HG03565 (cell line): Measurements from ENCODE around the gene SIGLECL1.
"Not testable (repeated sequence)": the region's sequence is repeated elsewhere in the genome, so short reads cannot be mapped to it uniquely, and the experiment has no call there.

ENCODE experiments used
- ATAC-seq: cut with Tn5 transposase; IDR thresholded peaks from one replicate; pipeline ENCODE4 v1.9.1; 2021; ENCODE audit warnings: mild to moderate bottlenecking, moderate library complexity; ENCODE audit not compliant: unreplicated experiment

Gene SIGLECL1

DNA sequence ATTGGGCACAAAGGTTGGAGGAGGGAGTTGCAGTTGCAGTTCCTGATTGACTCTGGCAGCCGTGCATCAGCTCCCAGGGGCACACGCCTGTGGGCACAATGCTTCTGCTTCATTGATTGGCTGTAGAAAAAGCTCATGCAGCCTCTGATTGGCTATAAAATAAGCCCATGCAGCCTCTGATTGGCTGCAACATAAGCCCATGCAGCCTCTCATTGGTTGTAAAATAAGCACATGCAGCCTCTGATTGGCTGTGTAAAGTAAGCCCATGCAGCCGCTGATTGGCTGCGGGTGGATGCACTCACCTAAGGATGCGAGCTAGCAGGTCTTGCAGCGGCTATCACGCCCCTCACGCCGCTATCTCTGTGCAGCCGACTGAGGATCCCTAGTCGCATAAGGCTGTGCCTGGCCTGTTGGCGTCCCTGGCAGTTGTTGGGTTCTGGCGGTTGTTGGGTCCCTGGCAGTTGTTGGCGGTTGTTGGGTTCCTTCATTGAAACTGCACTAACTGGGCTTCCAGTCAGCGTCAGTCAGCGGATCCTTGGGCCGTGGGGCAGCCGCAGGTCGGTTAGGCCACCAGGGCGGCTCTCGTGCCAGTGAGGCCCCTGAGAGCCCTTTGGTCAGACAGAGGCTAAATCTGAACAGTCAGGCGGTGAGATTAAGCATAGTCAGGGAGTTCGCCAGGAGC, at the start of gene SIGLECL1:
TSS of gene SIGLECL1 (plus strand) at position 295 of the 682 bp plus-strand sequence. CDS start 12,993 bp downstream, outside the sequence.
- ATAC-seq: no peak

DNA sequence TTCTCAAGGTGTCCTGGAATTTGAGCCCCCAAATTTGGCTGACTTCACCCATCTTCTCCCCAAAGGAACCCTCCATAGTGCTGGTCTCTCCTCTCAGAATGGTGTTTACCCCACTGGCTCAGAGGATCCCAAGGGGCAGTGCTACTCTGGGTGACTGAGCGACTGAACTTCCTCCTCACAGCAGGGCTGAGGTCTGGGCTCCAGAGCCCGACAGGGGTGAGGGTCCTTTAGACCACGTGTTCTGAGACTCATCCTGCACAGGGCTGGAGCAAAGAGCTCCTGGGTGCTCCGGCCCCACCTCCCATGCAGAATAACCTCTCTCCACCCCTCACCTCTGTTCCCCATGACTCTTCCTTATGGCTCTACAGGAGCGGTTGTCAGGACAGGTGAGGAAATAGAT, 49.2 kb upstream of the SIGLECL1 start:
- ATAC-seq: no peak

DNA sequence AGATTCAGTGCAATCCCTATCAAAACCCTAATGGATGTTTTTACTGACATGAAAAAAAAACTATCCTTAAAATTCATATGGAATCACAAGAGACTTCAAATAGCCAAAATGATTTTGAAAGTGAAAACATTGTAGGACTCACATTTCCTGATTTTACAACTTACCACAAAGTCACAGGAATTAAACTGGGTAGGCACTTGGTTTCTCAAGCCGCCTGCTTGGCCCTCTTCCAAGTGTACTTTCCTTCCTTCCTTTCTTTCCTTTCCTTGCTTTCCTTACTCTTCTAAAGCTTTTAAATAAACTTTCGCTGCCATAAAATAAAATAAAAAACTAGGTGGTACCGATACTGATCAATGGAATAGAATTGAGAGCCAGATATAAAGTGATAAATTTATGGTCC, 47.0 kb upstream of the SIGLECL1 start:
- ATAC-seq: no peak

DNA sequence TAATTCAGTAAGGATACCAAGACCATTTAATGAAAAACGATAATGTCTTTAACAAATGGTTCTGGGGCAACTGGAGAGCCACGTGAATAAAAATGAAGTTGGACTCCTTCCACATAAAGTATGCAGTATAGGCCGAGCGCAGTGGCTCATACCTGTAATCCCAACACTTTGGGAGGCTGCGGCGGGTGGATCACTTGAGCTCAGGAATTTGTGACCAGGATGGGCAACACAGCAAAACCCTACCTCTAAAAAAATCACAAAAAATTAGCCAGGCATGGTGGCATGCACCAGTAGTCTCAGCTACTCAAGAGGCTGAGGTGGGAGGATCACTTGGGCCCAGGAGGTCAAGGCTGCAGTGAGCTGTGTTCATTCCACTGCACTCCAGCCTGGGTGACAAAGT, 46.6 kb upstream of the SIGLECL1 start:
- no peak for ATAC-seq

DNA sequence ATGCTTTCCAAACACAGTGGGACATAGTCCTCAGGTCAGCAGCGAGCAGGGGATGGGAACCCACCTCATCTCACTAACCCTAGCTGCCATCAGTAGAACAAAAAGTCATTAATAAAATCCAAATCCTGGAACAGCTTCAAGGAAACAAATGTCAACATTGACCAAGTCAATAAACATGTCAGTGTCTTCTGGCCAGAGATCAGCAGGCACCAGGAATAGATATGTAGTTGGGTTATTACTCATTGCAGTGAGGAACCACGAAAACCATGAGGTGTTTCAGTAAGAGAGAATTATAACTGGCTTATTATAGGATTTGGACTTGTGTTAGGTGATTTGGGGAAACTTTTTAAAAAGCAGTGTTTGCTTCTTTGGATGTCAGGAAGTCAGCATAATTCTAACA, 43.1 kb upstream of the SIGLECL1 start:
- ATAC-seq: no peak

DNA sequence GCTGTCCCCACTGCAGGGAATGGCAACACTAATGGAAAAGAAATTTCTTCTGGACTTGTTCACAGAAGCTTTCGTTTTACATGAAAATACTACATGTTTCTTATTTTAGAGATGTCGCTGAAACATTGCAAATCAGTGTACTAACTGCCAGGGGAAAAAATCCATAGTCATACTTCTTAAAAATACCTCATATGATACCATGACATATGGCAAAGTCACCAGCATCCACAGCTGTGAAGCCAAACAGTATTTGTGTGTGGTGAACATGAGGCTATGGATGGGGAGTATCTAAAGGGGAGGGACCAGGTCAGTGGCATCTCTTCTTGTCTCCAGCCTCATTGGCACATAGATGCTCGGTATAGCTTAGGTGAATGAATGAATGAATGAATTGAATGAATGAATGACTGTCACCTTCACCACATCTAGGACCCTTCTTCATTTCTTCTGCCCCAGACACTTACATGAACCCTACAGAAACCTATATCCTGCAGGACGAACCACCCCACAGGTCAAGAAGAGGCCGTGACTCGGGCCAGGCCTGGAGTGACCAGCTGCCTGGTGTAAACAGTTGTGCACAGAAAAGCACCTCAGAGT, 40.6 kb upstream of the SIGLECL1 start:
- no peak for ATAC-seq

DNA sequence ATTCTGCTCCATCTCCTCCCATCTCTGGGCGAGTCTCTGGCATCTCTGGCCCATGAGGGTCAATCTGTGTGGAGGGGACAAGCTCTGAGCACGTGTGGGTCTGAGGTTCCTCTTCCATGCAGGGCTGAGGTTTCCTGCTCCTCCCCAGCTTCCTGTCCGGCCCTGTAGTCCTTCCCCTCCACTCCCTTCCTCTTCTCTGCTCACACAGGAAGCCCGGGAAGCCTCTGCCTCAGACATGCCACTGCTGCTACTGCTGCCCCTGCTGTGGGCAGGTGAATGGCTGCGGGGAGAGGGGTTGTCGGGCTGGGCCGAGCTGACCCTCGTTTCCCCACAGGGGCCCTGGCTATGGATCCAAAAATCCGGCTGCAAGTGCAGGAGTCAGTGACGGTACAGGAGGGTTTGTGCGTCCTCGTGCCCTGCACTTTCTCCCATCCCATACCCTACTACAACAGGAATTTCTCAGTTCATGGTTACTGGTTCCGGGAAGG, 40.0 kb upstream of the SIGLECL1 start:
- ATAC-seq: not testable (repeated sequence)

DNA sequence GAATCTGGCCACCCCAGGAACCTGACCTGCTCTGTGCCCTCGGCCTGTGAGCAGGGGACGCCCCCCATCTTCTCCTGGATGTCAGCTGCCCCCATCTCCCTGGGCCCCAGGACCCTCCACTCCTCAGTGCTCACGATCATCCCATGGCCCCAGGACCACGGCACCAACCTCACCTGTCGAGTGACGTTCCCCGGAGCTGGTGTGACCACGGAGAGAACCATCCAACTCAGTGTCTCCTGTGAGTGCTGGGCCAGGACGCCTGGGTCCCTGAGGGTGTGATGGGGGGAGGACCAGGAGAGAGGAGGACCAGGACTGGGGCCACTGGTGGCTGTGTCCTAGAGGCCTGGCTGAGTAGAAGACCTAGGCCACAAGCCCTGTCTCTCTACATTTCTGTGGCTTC, 39.0 kb upstream of the SIGLECL1 start:
- ATAC-seq: no peak

DNA sequence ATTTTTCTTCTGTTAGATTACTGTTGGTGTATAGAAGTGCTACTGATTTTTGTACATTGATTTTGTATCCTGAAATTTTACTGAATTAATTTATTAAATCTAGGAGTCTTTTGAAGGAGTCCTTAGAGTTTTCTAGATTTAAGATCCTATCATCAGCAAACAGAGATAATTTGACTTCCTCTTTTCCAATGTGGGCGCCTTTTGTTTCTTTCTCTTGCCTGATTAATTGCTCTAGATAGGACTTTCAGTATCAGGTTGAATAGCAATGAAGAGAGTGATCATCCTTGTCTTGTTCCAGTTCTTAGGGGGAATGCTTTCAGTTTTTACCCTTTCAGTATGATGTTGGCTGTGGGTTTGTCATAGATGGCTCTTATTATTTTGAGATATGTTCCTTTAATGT, 31.6 kb upstream of the SIGLECL1 start:
- no peak for ATAC-seq

DNA sequence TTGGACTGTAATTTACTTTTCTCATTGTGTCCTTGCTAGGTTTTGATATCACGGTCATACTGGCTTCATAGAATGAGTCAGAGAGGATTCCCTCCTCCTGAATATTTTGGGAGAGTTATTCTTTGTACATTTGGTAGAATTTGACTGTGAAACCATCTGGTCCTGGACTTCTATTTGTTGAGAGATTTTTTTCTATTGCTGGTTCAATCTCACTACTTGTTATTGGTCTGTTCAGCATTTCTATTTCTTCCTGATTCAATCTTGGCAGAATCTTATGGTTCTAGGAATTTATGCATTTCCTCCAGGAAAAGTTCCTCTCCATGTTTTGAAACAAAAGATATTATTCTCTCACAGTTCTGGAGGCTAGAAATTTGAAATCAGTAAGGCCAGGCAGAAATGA, 30.9 kb upstream of the SIGLECL1 start:
- no peak for ATAC-seq

DNA sequence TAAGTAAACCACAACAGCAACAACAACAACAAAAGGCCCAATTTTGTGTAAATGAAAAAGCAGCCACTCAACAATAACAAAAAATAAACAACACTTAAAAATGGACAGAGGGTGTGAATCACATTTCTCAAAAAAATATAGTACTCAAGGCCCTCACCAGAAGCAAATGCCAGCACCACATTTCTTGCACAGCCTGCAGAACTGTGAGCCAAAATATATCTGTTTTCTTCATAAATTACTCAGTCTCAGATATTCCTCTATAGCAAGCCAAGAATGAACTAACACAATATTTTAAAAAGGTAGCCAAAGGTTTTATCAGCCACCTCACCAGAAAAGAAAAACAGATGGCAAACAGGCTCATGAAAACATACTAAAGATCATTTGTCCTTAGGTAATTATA, 29.9 kb upstream of the SIGLECL1 start:
- ATAC-seq: no peak

DNA sequence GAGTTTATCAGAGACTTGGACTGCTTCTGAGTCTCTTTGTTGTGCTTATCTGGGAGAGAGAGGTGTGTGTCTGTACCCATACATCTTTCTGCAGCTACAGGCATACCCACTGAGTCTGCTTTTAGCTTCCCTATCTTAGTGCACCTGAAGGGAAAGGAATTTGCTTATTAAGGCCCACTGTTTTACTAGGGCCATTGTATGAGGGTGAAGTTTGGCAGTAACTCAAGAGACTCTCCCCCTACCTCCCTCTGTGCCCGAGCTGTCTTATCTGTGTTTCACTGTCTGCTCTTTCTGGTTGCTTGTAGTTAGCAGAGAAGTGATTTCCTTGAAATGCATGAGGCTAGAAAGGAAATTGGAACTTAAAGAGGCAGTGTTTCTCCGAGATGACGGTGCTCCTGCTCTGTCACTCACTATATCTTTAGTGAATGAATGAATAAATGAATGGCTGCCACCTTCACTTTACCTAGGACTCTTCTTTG, 26.7 kb upstream of the SIGLECL1 start:
- no peak for ATAC-seq

DNA sequence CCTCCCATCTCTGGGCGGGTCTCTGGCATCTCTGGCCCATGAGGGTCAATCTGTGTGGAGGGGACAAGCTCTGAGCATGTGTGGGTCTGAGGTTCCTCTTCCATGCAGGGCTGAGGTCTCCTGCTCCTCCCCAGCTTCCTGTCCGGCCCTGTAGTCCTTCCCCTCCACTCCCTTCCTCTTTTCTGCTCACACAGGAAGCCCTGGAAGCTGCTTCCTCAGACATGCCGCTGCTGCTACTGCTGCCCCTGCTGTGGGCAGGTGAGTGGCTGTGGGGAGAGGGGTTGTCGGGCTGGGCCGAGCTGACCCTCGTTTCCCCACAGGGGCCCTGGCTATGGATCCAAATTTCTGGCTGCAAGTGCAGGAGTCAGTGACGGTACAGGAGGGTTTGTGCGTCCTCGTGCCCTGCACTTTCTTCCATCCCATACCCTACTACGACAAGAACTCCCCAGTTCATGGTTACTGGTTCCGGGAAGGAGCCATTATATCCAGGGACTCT, 25.9 kb upstream of the SIGLECL1 start, which contains the start of gene CD33:
TSS of gene CD33 (plus strand) at position 183 of the 496 bp plus-strand sequence. CDS start at position 222, 39 bp downstream.
- not testable (repeated sequence) for ATAC-seq

DNA sequence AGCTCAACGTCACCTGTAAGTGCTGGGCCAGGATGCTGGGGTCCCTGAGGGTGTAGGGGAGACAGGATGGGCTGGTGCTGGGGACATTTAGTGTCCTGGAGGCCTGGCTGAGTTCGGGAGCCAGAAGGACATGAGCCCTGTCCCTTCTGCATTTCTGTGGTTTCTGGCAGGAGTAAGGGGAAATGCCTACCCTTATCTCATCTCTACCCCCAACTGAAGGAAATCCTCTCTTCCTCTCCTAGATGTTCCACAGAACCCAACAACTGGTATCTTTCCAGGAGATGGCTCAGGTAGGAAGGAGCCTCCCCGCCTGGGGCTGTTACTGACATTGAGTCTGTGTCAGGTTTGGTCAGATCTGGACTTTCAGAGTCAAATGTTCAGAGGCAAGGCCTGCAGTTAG, 24.8 kb upstream of the SIGLECL1 start:
- ATAC-seq: no peak

DNA sequence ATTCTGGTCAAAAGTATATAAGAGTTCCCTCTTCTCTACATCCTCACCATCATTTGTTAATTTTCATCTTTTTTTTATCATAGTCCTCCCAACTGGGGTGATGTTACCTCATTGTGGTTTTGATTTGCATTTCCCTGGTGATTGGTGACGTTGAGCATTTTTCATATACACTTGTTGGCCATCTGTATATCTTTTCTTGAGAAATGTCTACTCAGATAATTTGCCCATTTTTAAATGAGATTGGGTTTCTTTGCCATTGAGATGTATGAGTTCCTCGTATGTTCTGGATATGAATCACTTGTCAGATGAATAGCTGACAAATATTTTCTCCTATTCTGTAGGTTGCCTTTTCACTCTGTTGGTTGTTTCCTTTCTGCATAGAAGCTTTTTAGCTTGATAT, 23.6 kb upstream of the SIGLECL1 start:
- ATAC-seq: no peak

DNA sequence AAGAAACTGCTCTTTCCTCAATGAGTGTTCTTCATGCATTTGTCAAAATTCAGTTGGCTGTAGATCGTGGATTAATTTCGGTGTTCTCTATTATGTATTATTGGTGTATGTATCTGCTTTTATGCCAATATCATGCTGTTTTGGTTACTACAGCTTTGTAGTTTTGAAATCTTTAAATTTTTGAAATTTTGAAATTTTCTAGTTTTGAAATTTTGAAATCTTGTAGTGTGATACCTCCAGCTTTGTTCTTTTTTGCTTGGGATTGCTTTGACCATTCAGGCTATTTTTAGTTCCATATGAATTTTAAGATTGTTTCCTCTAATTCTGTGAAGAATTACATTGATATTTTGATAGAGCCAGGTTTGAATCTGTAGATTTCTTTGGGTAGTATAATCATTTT, 22.9 kb upstream of the SIGLECL1 start:
- ATAC-seq: no peak

DNA sequence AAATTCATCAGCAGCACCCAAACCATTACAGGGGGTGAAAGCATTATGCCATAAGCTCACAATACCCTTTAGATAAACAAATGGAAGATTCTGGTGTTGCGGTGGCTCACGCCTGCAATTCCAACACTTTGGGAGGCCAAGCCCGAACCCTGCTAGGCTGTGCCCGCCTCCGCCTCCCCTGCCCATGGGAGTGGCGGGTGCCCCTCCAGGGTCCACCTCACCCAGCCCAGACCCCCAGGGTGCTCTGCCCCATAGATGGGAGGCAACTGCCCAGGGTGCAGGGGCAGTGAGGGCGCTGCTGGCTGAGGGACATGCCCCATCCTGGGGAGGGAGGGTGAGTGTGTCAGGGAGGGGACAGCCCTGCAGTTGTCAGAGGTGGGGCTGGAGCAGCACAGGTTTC, 10.0 kb upstream of the SIGLECL1 start:
- ATAC-seq: no peak

DNA sequence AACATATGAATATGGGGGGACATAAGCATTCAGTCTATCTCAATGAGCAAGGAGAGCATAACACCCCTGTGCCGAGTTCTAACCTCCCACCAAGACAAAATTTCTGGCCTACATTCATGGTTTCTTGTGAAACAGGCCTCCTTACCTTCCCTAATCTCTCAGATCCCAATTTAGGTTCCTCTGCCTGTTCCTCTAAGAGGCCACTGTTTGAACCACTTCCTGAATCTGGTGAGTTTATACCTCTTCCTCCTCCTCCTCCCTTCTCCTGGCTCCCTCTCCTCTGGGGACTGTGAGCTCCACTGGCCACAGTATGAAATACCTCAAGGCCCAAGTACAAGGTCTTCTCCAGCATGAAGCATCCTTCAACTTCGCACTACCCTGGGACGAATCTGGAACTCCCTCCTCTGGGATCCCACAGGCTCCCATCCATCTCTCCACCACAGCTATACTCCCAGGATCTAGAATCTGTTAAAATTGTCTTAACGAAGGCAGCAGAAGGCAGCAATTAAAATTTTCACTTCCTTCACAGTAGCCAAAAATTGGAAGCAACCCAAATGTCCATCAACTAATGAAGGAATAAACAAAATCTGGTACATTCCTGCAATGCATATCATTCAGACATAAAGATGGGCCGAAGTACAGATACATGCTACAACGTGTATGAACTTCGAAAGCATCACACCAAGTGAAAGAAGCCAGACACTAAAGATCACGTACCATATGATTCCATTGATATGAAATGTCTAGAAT, 7.8 kb upstream of the SIGLECL1 start:
- no peak for ATAC-seq

DNA sequence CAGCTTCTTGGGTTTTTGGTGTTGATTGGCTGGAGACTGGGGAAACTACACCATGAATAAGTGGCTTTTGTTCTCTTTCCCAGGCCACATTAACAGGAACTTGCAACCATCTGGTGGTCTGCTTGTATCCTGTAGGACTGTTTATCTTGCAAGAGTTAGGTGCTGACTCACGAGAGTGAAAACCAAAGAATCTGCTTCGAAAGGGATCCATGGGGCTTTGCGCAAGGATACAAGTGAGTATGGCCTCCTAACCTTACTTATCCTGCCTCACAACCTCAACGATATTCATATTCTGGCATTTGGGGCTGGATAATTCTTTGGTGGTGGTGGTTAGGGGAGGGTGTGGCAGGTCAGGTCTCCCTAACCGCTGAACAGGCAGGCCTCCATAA, 4.7 kb upstream of the SIGLECL1 start:
- no peak for ATAC-seq

DNA sequence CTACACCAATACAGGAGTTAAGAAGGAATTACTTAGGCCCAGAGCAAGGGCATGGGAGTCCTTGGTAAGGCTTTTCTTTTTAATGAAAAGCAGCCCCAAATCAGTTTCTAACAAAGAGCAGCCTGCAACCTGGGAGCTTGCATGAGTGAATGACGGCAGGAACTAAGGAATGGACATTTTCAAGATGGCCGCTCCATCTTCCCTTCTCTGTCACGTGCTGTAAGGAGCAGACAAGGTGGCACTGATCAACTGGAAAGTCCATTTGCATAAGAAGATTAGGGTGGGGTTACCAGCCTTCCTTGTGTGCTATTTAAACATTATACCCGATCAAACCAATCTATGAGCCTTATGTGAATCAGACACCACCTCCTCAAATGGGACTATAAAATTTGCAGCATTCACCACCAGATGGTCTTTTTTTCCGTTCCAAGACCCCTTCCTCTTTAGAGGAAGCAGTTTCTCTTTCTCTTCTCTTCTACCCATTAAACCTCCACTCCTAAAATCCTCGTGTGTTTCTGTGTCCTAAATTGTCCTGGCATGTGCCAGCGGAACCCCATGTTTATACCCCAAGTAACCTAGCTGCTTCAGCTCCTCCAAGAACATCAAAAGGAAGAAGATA, 2.8 kb upstream of the SIGLECL1 start:
- ATAC-seq: no peak

DNA sequence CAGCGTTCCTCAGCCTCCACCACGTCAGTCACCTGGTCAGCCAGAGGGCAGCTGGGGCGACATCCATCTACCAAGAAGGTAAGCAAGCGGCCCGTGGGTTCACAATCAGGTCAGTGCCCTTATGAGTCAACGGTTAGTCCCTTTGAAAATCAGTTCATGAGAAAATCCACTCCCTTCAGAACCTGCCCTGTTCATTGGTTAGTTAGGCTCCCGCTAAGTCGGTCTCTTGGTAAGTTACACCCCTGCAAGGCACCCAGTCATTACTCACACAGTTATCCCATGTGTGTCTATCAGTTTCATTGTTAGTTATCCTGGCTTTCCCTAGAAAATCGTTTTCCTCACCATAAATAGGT, 564 bp downstream of the SIGLECL1 start:
- ATAC-seq: no peak
